H1 (cell line): ENCODE results near the gene HIVEP3.

Source experiments
- BACH1 ChIP-seq: IDR thresholded peaks from 2 replicates; pipeline ENCODE4 v1.6.1; 2012; ENCODE audit warnings: low read length, improper control_type of control experiment
- CEBPB ChIP-seq: IDR thresholded peaks from 2 replicates; pipeline ENCODE4 v1.6.1; 2012; ENCODE audit warnings: low read depth, low read length
- CREB1 ChIP-seq: IDR thresholded peaks from 2 replicates; pipeline ENCODE4 v1.6.1; 2012; ENCODE audit warnings: inconsistent platforms
- EZH2 ChIP-seq: fragments of 200-600 bp; sonication (generic); IDR thresholded peaks from 2 replicates; pipeline ENCODE4 v1.7.1; 2012; ENCODE audit warnings: low read depth, mild to moderate bottlenecking, moderate library complexity, low read length, inconsistent platforms; ENCODE audit not compliant: severe bottlenecking
- FOSL1 ChIP-seq: IDR thresholded peaks from 2 replicates; pipeline ENCODE4 v1.6.1; 2011; ENCODE audit warnings: mild to moderate bottlenecking, low read depth, low read length, moderate library complexity; ENCODE audit not compliant: insufficient read depth
- KDM5A ChIP-seq: fragments of 200-600 bp; IDR thresholded peaks from 2 replicates; pipeline ENCODE4 v1.7.1; 2012; ENCODE audit warnings: mild to moderate bottlenecking, low read length, inconsistent platforms, mixed read lengths
- POLR2AphosphoS5 ChIP-seq: IDR thresholded peaks from 2 replicates; pipeline ENCODE4 v1.6.1; 2011; ENCODE audit warnings: low read depth, low read length
- SIN3A ChIP-seq, 2 experiments: IDR thresholded peaks in 1 of 2; conservative IDR thresholded peaks in 1 of 2; 2 replicates each; pipeline ENCODE4 v1.6.1; 2011 to 2012; ENCODE audit warnings: low read length in 2 of 2, improper control_type of control experiment in 1 of 2, low read depth in 1 of 2, mild to moderate bottlenecking in 1 of 2
- SP1 ChIP-seq: IDR thresholded peaks from 2 replicates; pipeline ENCODE4 v1.6.1; 2011; ENCODE audit warnings: low read depth, low read length
- TAF1 ChIP-seq: IDR thresholded peaks from 2 replicates; pipeline ENCODE4 v1.6.1; 2011; ENCODE audit warnings: mild to moderate bottlenecking, low read depth, low read length
- TF ChIP-seq, protein P1 (sequence below), 3 experiments: IDR thresholded peaks; 1 replicate in 2 of 3; 2 replicates in 1 of 3; pipeline versions ENCODE4 v1.5.1 to v1.6.1; 2011; ENCODE audit warnings: low read length in 3 of 3, mild to moderate bottlenecking in 3 of 3, inconsistent platforms in 2 of 3, low read depth in 1 of 3, moderate library complexity in 1 of 3; ENCODE audit not compliant: insufficient read depth in 1 of 3; ENCODE audit errors: control extremely low read depth in 1 of 3
- TF ChIP-seq, protein P2 (sequence below): IDR thresholded peaks from 2 replicates; pipeline ENCODE4 v1.6.1; 2011; ENCODE audit warnings: low read depth, mild to moderate bottlenecking, low read length; ENCODE audit not compliant: insufficient read depth

DNA sequence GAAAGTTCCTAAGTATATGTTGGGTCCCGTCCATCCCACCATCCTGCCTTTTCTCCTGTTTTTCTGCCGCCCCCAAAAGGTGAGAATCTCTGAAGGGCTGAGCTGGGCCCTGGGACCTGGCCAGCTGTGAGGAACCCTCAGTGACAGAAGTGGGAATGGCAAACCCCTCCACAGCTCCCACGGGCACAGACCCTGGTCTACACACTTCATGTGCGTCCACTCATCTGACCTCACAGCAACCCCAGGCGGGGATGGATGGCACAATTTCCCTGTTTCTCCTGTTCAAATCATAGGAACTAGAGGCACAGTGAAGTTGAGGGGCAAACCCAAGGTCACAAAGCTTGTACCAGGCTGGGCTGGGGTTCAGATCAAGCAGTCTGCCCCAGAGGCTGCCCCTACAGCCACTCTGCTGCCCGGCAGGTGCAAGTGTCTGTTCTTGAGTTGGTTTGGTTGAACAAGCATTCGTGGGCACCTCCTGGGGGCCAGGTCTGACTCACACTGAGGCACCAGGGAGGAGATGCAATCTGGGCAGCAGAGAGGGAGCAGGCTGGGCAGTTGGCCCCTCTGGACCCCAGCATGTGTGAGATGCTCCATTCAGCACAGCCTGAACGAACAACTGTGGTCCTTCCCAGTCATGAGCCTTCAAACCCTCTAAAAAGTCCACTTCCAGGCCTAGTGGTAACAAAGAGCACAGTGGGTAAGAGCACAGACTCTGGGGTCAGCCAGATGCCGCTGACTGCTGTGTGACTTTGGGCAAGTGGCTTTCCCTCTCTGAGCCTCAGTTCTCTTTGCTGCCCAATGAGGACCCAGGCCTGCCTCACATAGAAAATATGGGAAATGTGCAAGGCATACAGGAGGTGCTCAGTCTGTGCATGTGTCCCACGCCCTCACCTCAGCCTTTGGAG lies 438.3 kb downstream of the HIVEP3 start:
- TF ChIP-seq FOSL1 (no peak), KDM5A (no peak), TAF1 (no peak), SIN3A (conservative IDR thresholded peaks at IDR 0.05 in 1 of 2, IDR thresholded peaks at IDR 0.05 in 1 of 2; ENCODE audit: low read depth in 1 of 2, low read length in 2 of 2) (no peak), EZH2 (no peak), BACH1 (no peak), SP1 (no peak), POLR2AphosphoS5 (no peak), CREB1 (no peak), CEBPB (no peak)
- TF ChIP-seq, protein P1, sequence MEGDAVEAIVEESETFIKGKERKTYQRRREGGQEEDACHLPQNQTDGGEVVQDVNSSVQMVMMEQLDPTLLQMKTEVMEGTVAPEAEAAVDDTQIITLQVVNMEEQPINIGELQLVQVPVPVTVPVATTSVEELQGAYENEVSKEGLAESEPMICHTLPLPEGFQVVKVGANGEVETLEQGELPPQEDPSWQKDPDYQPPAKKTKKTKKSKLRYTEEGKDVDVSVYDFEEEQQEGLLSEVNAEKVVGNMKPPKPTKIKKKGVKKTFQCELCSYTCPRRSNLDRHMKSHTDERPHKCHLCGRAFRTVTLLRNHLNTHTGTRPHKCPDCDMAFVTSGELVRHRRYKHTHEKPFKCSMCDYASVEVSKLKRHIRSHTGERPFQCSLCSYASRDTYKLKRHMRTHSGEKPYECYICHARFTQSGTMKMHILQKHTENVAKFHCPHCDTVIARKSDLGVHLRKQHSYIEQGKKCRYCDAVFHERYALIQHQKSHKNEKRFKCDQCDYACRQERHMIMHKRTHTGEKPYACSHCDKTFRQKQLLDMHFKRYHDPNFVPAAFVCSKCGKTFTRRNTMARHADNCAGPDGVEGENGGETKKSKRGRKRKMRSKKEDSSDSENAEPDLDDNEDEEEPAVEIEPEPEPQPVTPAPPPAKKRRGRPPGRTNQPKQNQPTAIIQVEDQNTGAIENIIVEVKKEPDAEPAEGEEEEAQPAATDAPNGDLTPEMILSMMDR (IDR thresholded peaks at IDR 0.05; ENCODE audit: control extremely low read depth in 1 of 3, insufficient read depth in 1 of 3, low read depth in 1 of 3, low read length in 3 of 3), result no peak
- TF ChIP-seq, protein P2, sequence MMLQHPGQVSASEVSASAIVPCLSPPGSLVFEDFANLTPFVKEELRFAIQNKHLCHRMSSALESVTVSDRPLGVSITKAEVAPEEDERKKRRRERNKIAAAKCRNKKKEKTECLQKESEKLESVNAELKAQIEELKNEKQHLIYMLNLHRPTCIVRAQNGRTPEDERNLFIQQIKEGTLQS, result no peak
